Measurements from ENCODE around the gene CHRNA4. TPM values are rescaled to one million over a fixed set of nuclear protein-coding genes. Genes with fewer than 3 reads are reported as not detected.

Gene CHRNA4
- total RNA-seq, 2 donors from 2014 or later = 0.46 TPM; not detected in 1

GRCh38 chr20:63394069-63394919, 33.1 kb upstream of the CHRNA4 start:
- H3K9me3 ChIP-seq (ENCODE audit: control insufficient read depth, low read length) = no peaks in the 10 kb centered on the region
- Mint-ChIP-seq H3K27me3 (ENCODE audit: insufficient read depth) (no peaks in the 10 kb centered on the region), H3K4me3 (no peak overlapping the region), H3K4me1 (no peaks in the 10 kb centered on the region), H3K27ac (no peak overlapping the region), H3K9me3 (peaks cover 3% of the 10 kb centered on the region), H3K36me3 (ENCODE audit: low read depth) (no peaks in the 10 kb centered on the region)
- H3K4me3 ChIP-seq (ENCODE audit: low read length) = no peak overlapping the region
- no peak overlapping the region for H3K9ac ChIP-seq (ENCODE audit: extremely low read depth, low read length, poor library complexity, severe bottlenecking)
- no peak overlapping the region for H3K27ac ChIP-seq (ENCODE audit: low read depth, low read length)
- no peaks in the 10 kb centered on the region for H3K4me1 ChIP-seq (ENCODE audit: control insufficient read depth, insufficient read depth, low read length)
- peak; percentile 80 for DNase-seq
- no peaks in the 10 kb centered on the region for H3K27me3 ChIP-seq (ENCODE audit: control insufficient read depth, insufficient read depth, low read length, poor library complexity, severe bottlenecking)
- H3K36me3 ChIP-seq (ENCODE audit: control insufficient read depth, insufficient read depth, low read length) = no peaks in the 10 kb centered on the region
- TF ChIP-seq CTCF (conservative IDR thresholded peaks at IDR 0.05) = no peak
- WGBS, 2 experiments (ENCODE audit: insufficient coverage in 1 of 2, insufficient read length in 1 of 2) = 50 to 60% methylated on average over 20 to 32 of the region's 32 CpGs

- 89 to 90% methylated on average over 12 to 17 of the region's 17 CpGs for WGBS, 2 experiments (ENCODE audit: insufficient coverage in 1 of 2, insufficient read length in 1 of 2)
- no peaks in the 10 kb centered on the region for H3K4me1 Mint-ChIP-seq
- Histone ChIP-seq H3K4me1 (ENCODE audit: control insufficient read depth, insufficient read depth, low read length) (no peaks in the 10 kb centered on the region), H3K9ac (ENCODE audit: extremely low read depth, low read length, poor library complexity, severe bottlenecking) (no peak overlapping the region), H3K27ac (ENCODE audit: low read depth, low read length) (no peak overlapping the region), H3K36me3 (ENCODE audit: control insufficient read depth, insufficient read depth, low read length) (no peaks in the 10 kb centered on the region), H3K27me3 (ENCODE audit: control insufficient read depth, insufficient read depth, low read length, poor library complexity, severe bottlenecking) (no peaks in the 10 kb centered on the region), H3K4me3 (ENCODE audit: low read length) (no peak overlapping the region), H3K9me3 (ENCODE audit: control insufficient read depth, low read length) (no peaks in the 10 kb centered on the region)
- H3K27me3 Mint-ChIP-seq (ENCODE audit: insufficient read depth) = no peaks in the 10 kb centered on the region
- no peak for TF ChIP-seq CTCF (conservative IDR thresholded peaks at IDR 0.05)
- DNase-seq = no peak
- peaks cover 6% of the 10 kb centered on the region for H3K9me3 Mint-ChIP-seq
- H3K27ac Mint-ChIP-seq = no peak overlapping the region
- H3K36me3 Mint-ChIP-seq (ENCODE audit: low read depth) = no peaks in the 10 kb centered on the region
- H3K4me3 Mint-ChIP-seq = no peak overlapping the region
These were observed 32.4 kb upstream of the CHRNA4 start for GRCh38 chr20:63393566-63393965.

GRCh38 chr20:63392465-63393365, 31.6 kb upstream of the CHRNA4 start:
- H3K4me1 ChIP-seq (ENCODE audit: control insufficient read depth, insufficient read depth, low read length) = no peaks in the 10 kb centered on the region
- H3K36me3 ChIP-seq (ENCODE audit: control insufficient read depth, insufficient read depth, low read length) = no peaks in the 10 kb centered on the region
- no peak overlapping the region for H3K9ac ChIP-seq (ENCODE audit: extremely low read depth, low read length, poor library complexity, severe bottlenecking)
- H3K4me1 Mint-ChIP-seq = no peaks in the 10 kb centered on the region
- H3K27me3 Mint-ChIP-seq (ENCODE audit: insufficient read depth) = no peaks in the 10 kb centered on the region
- WGBS, 2 experiments (ENCODE audit: insufficient coverage in 1 of 2, insufficient read length in 1 of 2) = 94 to 95% methylated on average over 10 to 17 of the region's 17 CpGs
- H3K27ac ChIP-seq (ENCODE audit: low read depth, low read length) = no peak overlapping the region
- H3K4me3 Mint-ChIP-seq = no peak overlapping the region
- H3K9me3 ChIP-seq (ENCODE audit: control insufficient read depth, low read length) = peaks cover 4% of the 10 kb centered on the region
- no peak for TF ChIP-seq CTCF (conservative IDR thresholded peaks at IDR 0.05)
- H3K9me3 Mint-ChIP-seq = peaks cover 13% of the 10 kb centered on the region
- no peak overlapping the region for H3K4me3 ChIP-seq (ENCODE audit: low read length)
- no peak overlapping the region for H3K27ac Mint-ChIP-seq
- no peaks in the 10 kb centered on the region for H3K27me3 ChIP-seq (ENCODE audit: control insufficient read depth, insufficient read depth, low read length, poor library complexity, severe bottlenecking)
- H3K36me3 Mint-ChIP-seq (ENCODE audit: low read depth) = no peaks in the 10 kb centered on the region
- DNase-seq = no peak
